Chondrocyte (in vitro differentiated cells): ENCODE data around the gene TTLL11. TPM values are rescaled to one million over a fixed set of nuclear protein-coding genes. Genes with fewer than 3 reads are reported as not detected.

Experiments
- DNase-seq: peaks from one replicate; pipeline ENCODE4 v3.0.0; 2021; ENCODE audit warnings: mixed read lengths, low spot score
- H3K27ac Mint-ChIP-seq: one replicate; pipeline ENCODE4 v1.8.0; 2021; ENCODE audit warnings: mild to moderate bottlenecking, moderate library complexity, mixed read lengths; ENCODE audit not compliant: unreplicated experiment
- H3K27me3 Mint-ChIP-seq: 2 replicates; pipeline ENCODE4 v1.8.0; 2021; ENCODE audit warnings: low read depth, mixed read lengths
- H3K36me3 Mint-ChIP-seq: 2 replicates; pipeline ENCODE4 v1.8.0; 2021; ENCODE audit warnings: low read depth, mixed read lengths
- H3K4me1 Mint-ChIP-seq: 2 replicates; pipeline ENCODE4 v1.8.0; 2021; ENCODE audit warnings: low read depth, mild to moderate bottlenecking, mixed read lengths
- H3K4me3 Mint-ChIP-seq: one replicate; pipeline ENCODE4 v1.8.0; 2021; ENCODE audit warnings: mild to moderate bottlenecking, moderate library complexity, mixed read lengths; ENCODE audit not compliant: unreplicated experiment
- H3K9me3 Mint-ChIP-seq: 2 replicates; pipeline ENCODE4 v1.8.0; 2021; ENCODE audit warnings: low read depth, mixed read lengths
- total RNA-seq: library from RNA; stranded (reverse); gene quantifications from 3 replicates; pipeline ENCODE4 v1.2.1, GENCODE V29; 2021
- TF ChIP-seq, protein P1 (sequence below): fragments of 200-600 bp; sonication (generic); IDR thresholded peaks from 2 replicates; pipeline ENCODE4 v1.5.0; 2021; ENCODE audit warnings: antibody characterized with exemption, mild to moderate bottlenecking, moderate library complexity

The TTLL11 gene
- total RNA-seq, 1 donor from 2014 or later, result 9.1 TPM

DNA sequence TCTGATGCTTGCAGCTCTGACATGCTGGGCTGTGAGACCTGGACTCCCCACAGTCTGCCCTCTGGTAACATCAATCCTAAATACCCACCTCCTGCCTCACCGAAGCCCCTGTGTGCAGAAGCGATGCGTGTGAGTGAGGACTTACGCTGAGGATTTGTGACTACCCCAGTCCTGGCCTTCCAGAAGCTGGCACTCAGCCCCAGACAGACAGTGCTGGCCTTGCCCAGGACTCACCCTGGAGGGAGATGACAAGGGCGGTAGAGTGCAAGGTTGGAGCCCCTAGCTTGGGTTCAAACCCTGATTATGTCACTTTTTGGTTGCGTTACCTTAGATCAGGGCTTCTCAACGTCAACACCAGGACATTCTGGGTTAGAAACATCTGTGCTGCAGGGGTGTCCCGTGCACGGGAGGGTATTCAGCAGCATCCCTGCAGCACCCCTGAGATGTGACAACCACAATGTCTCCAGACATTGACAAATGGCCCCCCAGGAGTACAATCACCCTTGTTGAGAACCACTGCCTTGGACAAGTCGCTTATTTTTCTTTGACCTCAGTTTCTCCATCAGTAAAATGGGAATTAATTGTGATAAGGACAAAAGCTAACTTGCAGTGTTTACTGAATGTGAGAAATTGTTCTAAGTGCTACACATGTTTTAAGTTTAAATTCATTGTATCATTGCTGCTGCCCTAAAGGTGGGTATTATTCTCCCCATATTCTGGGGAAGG lies 23.5 kb upstream of the TTLL11 start:
- Mint-ChIP-seq H3K4me1 (no peaks in the 10 kb centered on the region), H3K4me3 (no peak overlapping the region)

GRCh38 chr9:122116040-122116439 lies 22.9 kb upstream of the TTLL11 start:
- no peak for DNase-seq
- Mint-ChIP-seq H3K4me3 (no peak overlapping the region), H3K4me1 (no peaks in the 10 kb centered on the region), H3K27me3 (peaks cover 32% of the 10 kb centered on the region), H3K36me3 (no peaks in the 10 kb centered on the region), H3K27ac (no peak overlapping the region), H3K9me3 (no peaks in the 10 kb centered on the region)
- TF ChIP-seq, protein P1, sequence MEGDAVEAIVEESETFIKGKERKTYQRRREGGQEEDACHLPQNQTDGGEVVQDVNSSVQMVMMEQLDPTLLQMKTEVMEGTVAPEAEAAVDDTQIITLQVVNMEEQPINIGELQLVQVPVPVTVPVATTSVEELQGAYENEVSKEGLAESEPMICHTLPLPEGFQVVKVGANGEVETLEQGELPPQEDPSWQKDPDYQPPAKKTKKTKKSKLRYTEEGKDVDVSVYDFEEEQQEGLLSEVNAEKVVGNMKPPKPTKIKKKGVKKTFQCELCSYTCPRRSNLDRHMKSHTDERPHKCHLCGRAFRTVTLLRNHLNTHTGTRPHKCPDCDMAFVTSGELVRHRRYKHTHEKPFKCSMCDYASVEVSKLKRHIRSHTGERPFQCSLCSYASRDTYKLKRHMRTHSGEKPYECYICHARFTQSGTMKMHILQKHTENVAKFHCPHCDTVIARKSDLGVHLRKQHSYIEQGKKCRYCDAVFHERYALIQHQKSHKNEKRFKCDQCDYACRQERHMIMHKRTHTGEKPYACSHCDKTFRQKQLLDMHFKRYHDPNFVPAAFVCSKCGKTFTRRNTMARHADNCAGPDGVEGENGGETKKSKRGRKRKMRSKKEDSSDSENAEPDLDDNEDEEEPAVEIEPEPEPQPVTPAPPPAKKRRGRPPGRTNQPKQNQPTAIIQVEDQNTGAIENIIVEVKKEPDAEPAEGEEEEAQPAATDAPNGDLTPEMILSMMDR, result no peak

More for the DNA sequence above, 23.5 kb upstream of the TTLL11 start:
- Mint-ChIP-seq H3K27me3 (peaks cover 32% of the 10 kb centered on the region), H3K27ac (no peak overlapping the region), H3K9me3 (no peaks in the 10 kb centered on the region), H3K36me3 (no peaks in the 10 kb centered on the region)
- DNase-seq, result no peak
- TF ChIP-seq, protein P1, result no peak

DNA sequence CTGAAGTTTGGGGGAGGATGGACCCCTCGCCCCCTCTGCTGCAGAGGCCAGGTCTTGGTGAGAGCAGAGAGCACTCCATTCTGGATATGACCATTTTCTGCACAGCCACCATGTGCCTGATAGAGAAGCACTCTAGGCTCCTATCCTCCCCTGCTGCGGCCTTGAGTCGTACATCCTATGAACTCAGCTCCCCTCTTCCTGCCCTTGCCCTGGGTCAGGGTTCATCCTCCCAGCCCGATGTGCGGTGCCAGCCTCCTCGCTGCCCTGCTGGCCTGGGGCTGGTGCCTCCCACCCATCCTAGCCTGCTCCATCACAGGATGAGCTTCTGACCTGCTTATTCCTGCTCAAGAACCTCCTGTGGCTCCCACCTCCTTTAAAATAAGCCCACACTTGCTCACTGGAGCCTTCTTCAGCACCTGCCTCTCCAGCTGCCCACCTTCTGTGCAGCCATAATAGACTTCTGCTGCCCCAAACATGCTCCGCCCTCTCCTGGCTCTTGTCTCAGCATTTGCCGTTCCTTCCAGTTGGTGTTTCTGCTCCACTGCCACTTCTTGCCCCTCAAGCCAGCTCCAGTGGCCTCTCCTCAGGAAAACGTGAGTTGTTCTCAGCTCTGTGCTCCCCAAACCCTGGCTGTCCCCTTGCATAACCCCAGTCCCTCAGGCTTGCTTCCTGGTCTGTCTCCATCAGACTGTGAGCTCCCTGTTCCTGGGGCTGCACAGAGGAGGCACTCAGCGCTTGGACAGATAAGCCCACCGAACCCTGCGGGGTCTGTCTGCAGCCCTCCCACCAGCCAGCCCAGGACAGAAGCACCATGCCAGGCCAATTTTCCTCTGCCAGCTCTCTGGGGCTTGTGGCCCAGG lies 22.3 kb upstream of the TTLL11 start:
- no peak for DNase-seq
- TF ChIP-seq, protein P1, result no peak
- no peaks in the 10 kb centered on the region for H3K9me3 Mint-ChIP-seq
- peaks cover 32% of the 10 kb centered on the region for H3K27me3 Mint-ChIP-seq
- no peak overlapping the region for H3K4me3 Mint-ChIP-seq
- no peaks in the 10 kb centered on the region for H3K36me3 Mint-ChIP-seq
- no peaks in the 10 kb centered on the region for H3K4me1 Mint-ChIP-seq
- no peak overlapping the region for H3K27ac Mint-ChIP-seq

- DNase-seq, result no peak
- H3K4me1 Mint-ChIP-seq, result no peaks in the 10 kb centered on the region
- no peak overlapping the region for H3K4me3 Mint-ChIP-seq
- peaks cover 32% of the 10 kb centered on the region for H3K27me3 Mint-ChIP-seq
- no peak overlapping the region for H3K27ac Mint-ChIP-seq
- no peaks in the 10 kb centered on the region for H3K9me3 Mint-ChIP-seq
- TF ChIP-seq, protein P1, result no peak
- H3K36me3 Mint-ChIP-seq, result no peaks in the 10 kb centered on the region
These were observed 20.5 kb upstream of the TTLL11 start for GRCh38 chr9:122113574-122113973.

DNA sequence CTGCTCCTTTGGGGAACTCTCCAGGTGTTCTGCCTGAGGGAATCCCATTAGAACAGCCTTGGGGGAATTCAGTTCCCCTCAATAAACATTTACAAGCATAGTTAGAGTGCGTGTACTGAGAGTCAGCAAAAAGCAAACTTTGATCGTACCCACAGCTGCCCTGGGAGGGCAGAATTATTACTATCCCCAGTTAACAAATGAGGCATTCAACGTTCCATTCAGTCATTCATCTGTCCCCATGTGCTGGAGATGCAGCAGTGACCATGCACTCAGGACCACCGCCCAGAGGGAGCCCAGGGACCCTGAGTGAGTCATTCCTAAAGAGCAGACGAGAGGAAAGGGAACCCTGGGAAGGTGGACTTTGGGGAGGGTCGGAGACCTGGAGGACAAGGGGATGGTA lies 19.1 kb upstream of the TTLL11 start:
- H3K4me1 Mint-ChIP-seq, result peaks cover 6% of the 10 kb centered on the region
- H3K36me3 Mint-ChIP-seq, result no peaks in the 10 kb centered on the region
- DNase-seq, result no peak
- TF ChIP-seq, protein P1, result no peak
- H3K27me3 Mint-ChIP-seq, result peaks cover 32% of the 10 kb centered on the region
- no peak overlapping the region for H3K27ac Mint-ChIP-seq
- no peaks in the 10 kb centered on the region for H3K9me3 Mint-ChIP-seq
- H3K4me3 Mint-ChIP-seq, result no peak overlapping the region
